Upper lobe of left lung (tissue), 4 donors: ENCODE data around the gene ASPDH.

Experiments
- EP300 ChIP-seq, 4 donors: sonication (generic); formaldehyde crosslinking; IDR thresholded peaks; one replicate each; pipeline ENCODE4 v1.5.1; 2017; ENCODE audit warnings: antibody characterized with exemption in 4 of 4, control low read depth in 2 of 4
- POLR2A ChIP-seq, 4 donors: fragments of 450-650 bp; IDR thresholded peaks; one replicate each; pipeline ENCODE4 v1.5.1; 2016 to 2017; ENCODE audit warnings: antibody characterized with exemption in 4 of 4, mild to moderate bottlenecking in 2 of 4
- POLR2AphosphoS5 ChIP-seq, 2 donors: sonication (generic); formaldehyde crosslinking; IDR thresholded peaks; one replicate each; pipeline ENCODE4 v1.5.1; 2017; ENCODE audit warnings: antibody characterized with exemption in 2 of 2
- TF ChIP-seq, protein P1 (sequence below), 6 experiments: fragments of 450-650 bp in 4 of 6; fragments of 200-600 bp in 2 of 6; sonication (generic) in 2 of 6; IDR thresholded peaks; one replicate each; pipeline ENCODE4 v1.5.1; 2016 to 2019; ENCODE audit warnings: antibody characterized with exemption in 6 of 6

GRCh38 chr19:50480281-50481111, 33.2 kb downstream of the ASPDH start:
- no peak for TF ChIP-seq POLR2A (IDR thresholded peaks at IDR 0.05)
- TF ChIP-seq, protein P1, sequence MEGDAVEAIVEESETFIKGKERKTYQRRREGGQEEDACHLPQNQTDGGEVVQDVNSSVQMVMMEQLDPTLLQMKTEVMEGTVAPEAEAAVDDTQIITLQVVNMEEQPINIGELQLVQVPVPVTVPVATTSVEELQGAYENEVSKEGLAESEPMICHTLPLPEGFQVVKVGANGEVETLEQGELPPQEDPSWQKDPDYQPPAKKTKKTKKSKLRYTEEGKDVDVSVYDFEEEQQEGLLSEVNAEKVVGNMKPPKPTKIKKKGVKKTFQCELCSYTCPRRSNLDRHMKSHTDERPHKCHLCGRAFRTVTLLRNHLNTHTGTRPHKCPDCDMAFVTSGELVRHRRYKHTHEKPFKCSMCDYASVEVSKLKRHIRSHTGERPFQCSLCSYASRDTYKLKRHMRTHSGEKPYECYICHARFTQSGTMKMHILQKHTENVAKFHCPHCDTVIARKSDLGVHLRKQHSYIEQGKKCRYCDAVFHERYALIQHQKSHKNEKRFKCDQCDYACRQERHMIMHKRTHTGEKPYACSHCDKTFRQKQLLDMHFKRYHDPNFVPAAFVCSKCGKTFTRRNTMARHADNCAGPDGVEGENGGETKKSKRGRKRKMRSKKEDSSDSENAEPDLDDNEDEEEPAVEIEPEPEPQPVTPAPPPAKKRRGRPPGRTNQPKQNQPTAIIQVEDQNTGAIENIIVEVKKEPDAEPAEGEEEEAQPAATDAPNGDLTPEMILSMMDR (IDR thresholded peaks at IDR 0.05) = no peak
- TF ChIP-seq POLR2AphosphoS5 (IDR thresholded peaks at IDR 0.05) = no peak
- TF ChIP-seq EP300 (IDR thresholded peaks at IDR 0.05) = no peak
